Fibroblast of lung (primary cell): ENCODE results near the gene AGRN. TPM values are rescaled to one million over a fixed set of nuclear protein-coding genes. Genes with fewer than 3 reads are reported as not detected.
A peak's percentile ranks its signal among the peaks of the same experiment; 100 is the strongest.

Experiments used
- DNase-seq, 2 donors: peaks; one replicate each; pipeline versions ENCODE4 v3.0.0 to v3.0.0-alpha.2; 2010; ENCODE audit warnings: low read depth in 2 of 2
- H2AFZ ChIP-seq: 2 replicates; pipeline ENCODE4 v1.5.1; 2012; ENCODE audit warnings: low read length, control low read depth, inconsistent platforms
- H3K27ac ChIP-seq: 2 replicates; pipeline ENCODE4 v1.5.1; 2011; ENCODE audit warnings: low read length, control low read depth; ENCODE audit not compliant: insufficient read depth
- H3K27me3 ChIP-seq: 2 replicates; pipeline ENCODE4 v1.5.1; 2011; ENCODE audit warnings: mild to moderate bottlenecking, low read length; ENCODE audit not compliant: control insufficient read depth, insufficient read depth
- H3K36me3 ChIP-seq: 2 replicates; pipeline ENCODE4 v1.5.1; 2011; ENCODE audit warnings: low read length; ENCODE audit not compliant: control insufficient read depth, insufficient read depth
- H3K4me1 ChIP-seq: 2 replicates; pipeline ENCODE4 v1.5.1; 2011; ENCODE audit warnings: low read length; ENCODE audit not compliant: control insufficient read depth, insufficient read depth; ENCODE audit errors: extremely low read depth
- H3K4me2 ChIP-seq: 2 replicates; pipeline ENCODE4 v1.5.1; 2011; ENCODE audit warnings: low read length, control low read depth; ENCODE audit not compliant: insufficient read depth; ENCODE audit errors: extremely low read depth
- H3K4me3 ChIP-seq, 4 experiments: fragments of 200-600 bp in 1 of 4; sonication (generic) in 1 of 4; replicated peaks in 1 of 4; 2 replicates each; pipeline ENCODE4 v1.5.1; 2011 to 2016; ENCODE audit warnings: low read length in 4 of 4, low read depth in 3 of 4, mild to moderate bottlenecking in 3 of 4, control low read depth in 2 of 4, inconsistent platforms in 1 of 4, mixed read lengths in 1 of 4; ENCODE audit not compliant: insufficient read depth in 1 of 4; ENCODE audit errors: control extremely low read depth in 1 of 4
- H3K79me2 ChIP-seq: 2 replicates; pipeline ENCODE4 v1.5.1; 2012; ENCODE audit warnings: mild to moderate bottlenecking, low read length, inconsistent platforms; ENCODE audit not compliant: control insufficient read depth, insufficient read depth
- H3K9ac ChIP-seq: 2 replicates; pipeline ENCODE4 v1.5.1; 2011; ENCODE audit warnings: mild to moderate bottlenecking, low read length, control low read depth; ENCODE audit not compliant: insufficient read depth
- H3K9me3 ChIP-seq: 2 replicates; pipeline ENCODE4 v1.5.1; 2012; ENCODE audit warnings: low read depth, low read length; ENCODE audit not compliant: control insufficient read depth, insufficient read depth
- H4K20me1 ChIP-seq: 2 replicates; pipeline ENCODE4 v1.5.1; 2011; ENCODE audit warnings: low read length; ENCODE audit not compliant: control insufficient read depth, insufficient read depth; ENCODE audit errors: extremely low read depth
- CTCF ChIP-seq, 2 donors: IDR thresholded peaks in 1 of 2; conservative IDR thresholded peaks in 1 of 2; 1 replicate in 1 of 2; 2 replicates in 1 of 2; pipeline ENCODE4 v1.5.1; 2011 to 2012; ENCODE audit warnings: low read length in 2 of 2, control low read depth in 1 of 2, inconsistent platforms in 1 of 2, low read depth in 1 of 2, mild to moderate bottlenecking in 1 of 2
- EZH2 ChIP-seq: IDR thresholded peaks from 2 replicates; pipeline ENCODE4 v1.5.1; 2012; ENCODE audit warnings: low read length, control low read depth, mild to moderate bottlenecking; ENCODE audit errors: missing control alignments
- polyA plus RNA-seq, 2 donors: library from polyadenylated mRNA; depleted of rRNA in 1 of 2; stranded (reverse) in 1 of 2; unstranded in 1 of 2; fragments of >200 nt; gene quantifications; 2 replicates each; pipeline ENCODE4 v1.2.1, GENCODE V29; 2011 to 2012; ENCODE audit warnings: missing spikeins in 1 of 2
- total RNA-seq: library from RNA; depleted of rRNA; stranded (reverse); fragments of >200 nt; gene quantifications from 2 replicates; pipeline ENCODE4 v1.2.1, GENCODE V29; 2014

Gene AGRN
- total and polyA plus RNA-seq, 2 donors (not counting 1 experiment from before 2014, with no cell fraction given) = 20.7 to 50.9 TPM

- H3K9me3 ChIP-seq = no peaks in the 10 kb centered on the region
- no peak overlapping the region for H3K4me3 ChIP-seq
- no peak for TF ChIP-seq CTCF (conservative IDR thresholded peaks at IDR 0.05 in 1 of 2, IDR thresholded peaks at IDR 0.05 in 1 of 2; ENCODE audit: low read depth in 1 of 2, low read length in 2 of 2)
- TF ChIP-seq EZH2 = no peak
- no peaks in the 10 kb centered on the region for H3K36me3 ChIP-seq
- peaks cover 1% of the 10 kb centered on the region for H4K20me1 ChIP-seq
- H3K79me2 ChIP-seq = no peaks in the 10 kb centered on the region
- H3K9ac ChIP-seq = no peak overlapping the region
- H3K27me3 ChIP-seq = no peaks in the 10 kb centered on the region
- no peaks in the 10 kb centered on the region for H3K4me1 ChIP-seq
- no peak overlapping the region for H3K4me2 ChIP-seq
- no peak overlapping the region for H3K27ac ChIP-seq
- H2AFZ ChIP-seq = no peak overlapping the region
- no peak for DNase-seq
Measured at GRCh38 chr1:1031659-1032235, 11.8 kb downstream of the AGRN start.

GRCh38 chr1:1032424-1032823, 12.5 kb downstream of the AGRN start:
- TF ChIP-seq CTCF (conservative IDR thresholded peaks at IDR 0.05 in 1 of 2, IDR thresholded peaks at IDR 0.05 in 1 of 2; ENCODE audit: low read depth in 1 of 2, low read length in 2 of 2) (no peak), EZH2 (no peak)
- no peak overlapping the region for H3K27ac ChIP-seq
- DNase-seq = no peak

GRCh38 chr1:1033009-1033587, 13.2 kb downstream of the AGRN start:
- Histone ChIP-seq H3K27me3 (no peaks in the 10 kb centered on the region), H3K36me3 (no peaks in the 10 kb centered on the region), H3K4me3 (peak overlapping the region in 2 of 4 experiments; percentile 31 to 50), H3K79me2 (no peaks in the 10 kb centered on the region), H4K20me1 (peaks cover 1% of the 10 kb centered on the region), H3K27ac (no peak overlapping the region), H3K4me1 (no peaks in the 10 kb centered on the region), H3K9ac (no peak overlapping the region), H3K4me2 (no peak overlapping the region), H3K9me3 (no peaks in the 10 kb centered on the region), H2AFZ (no peak overlapping the region)
- peak; percentile 61 to 72 for DNase-seq
- TF ChIP-seq CTCF (conservative IDR thresholded peaks at IDR 0.05 in 1 of 2, IDR thresholded peaks at IDR 0.05 in 1 of 2; ENCODE audit: low read depth in 1 of 2, low read length in 2 of 2) = peak; percentile 51 to 62
- peak; percentile 45 for TF ChIP-seq EZH2

More at GRCh38 chr1:1032424-1032823, 12.5 kb downstream of the AGRN start:
- Histone ChIP-seq H3K4me3 (no peak overlapping the region), H3K4me1 (no peaks in the 10 kb centered on the region), H4K20me1 (peaks cover 1% of the 10 kb centered on the region), H3K9me3 (no peaks in the 10 kb centered on the region), H3K4me2 (no peak overlapping the region), H3K27me3 (no peaks in the 10 kb centered on the region), H3K9ac (no peak overlapping the region), H2AFZ (no peak overlapping the region), H3K79me2 (no peaks in the 10 kb centered on the region), H3K36me3 (no peaks in the 10 kb centered on the region)
